CD1c-positive myeloid dendritic cell (primary cell): ENCODE data around the gene MSN.

Experiments used
- DNase-seq: peaks from one replicate; pipeline ENCODE4 v3.0.0-alpha.2; 2016; ENCODE audit errors: extremely low spot score

Gene MSN

GRCh38 chrX:65673857-65674203 is 6.4 kb downstream of the MSN start:
- DNase-seq = no peak

GRCh38 chrX:65674204-65674893 is 6.9 kb downstream of the MSN start:
- DNase-seq = peak; percentile 74

GRCh38 chrX:65677954-65678469 is 10.6 kb downstream of the MSN start:
- no peak for DNase-seq

- DNase-seq = peak; percentile 78
Measured at GRCh38 chrX:65679071-65679540, 11.7 kb downstream of the MSN start.

GRCh38 chrX:65681810-65682209 is 14.4 kb downstream of the MSN start:
- DNase-seq = no peak

- DNase-seq = no peak
Measured at GRCh38 chrX:65685112-65685511, 17.7 kb downstream of the MSN start.

GRCh38 chrX:65686236-65686635 is 18.8 kb downstream of the MSN start:
- DNase-seq = no peak

- no peak for DNase-seq
Measured at GRCh38 chrX:65687367-65687766, 19.9 kb downstream of the MSN start.

GRCh38 chrX:65688403-65688871 is 21.0 kb downstream of the MSN start:
- DNase-seq = peak; percentile 60

- DNase-seq = no peak
Measured at GRCh38 chrX:65689377-65689776, 21.9 kb downstream of the MSN start.

- DNase-seq = peak; percentile 37
Measured at GRCh38 chrX:65690057-65690855, 22.8 kb downstream of the MSN start.

GRCh38 chrX:65695849-65696449 is 28.5 kb downstream of the MSN start:
- DNase-seq = no peak

GRCh38 chrX:65696613-65697012 is 29.2 kb downstream of the MSN start:
- DNase-seq = no peak

GRCh38 chrX:65697211-65697641 is 29.8 kb downstream of the MSN start:
- DNase-seq = peak; percentile 45

GRCh38 chrX:65697915-65698796 is 30.7 kb downstream of the MSN start:
- peak; percentile 73 for DNase-seq

GRCh38 chrX:65702956-65703355 is 35.5 kb downstream of the MSN start:
- DNase-seq = no peak

- no peak for DNase-seq
Measured at GRCh38 chrX:65705439-65705838, 38.0 kb downstream of the MSN start.

GRCh38 chrX:65706041-65706828 is 38.8 kb downstream of the MSN start:
- no peak for DNase-seq

GRCh38 chrX:65707151-65707550 is 39.7 kb downstream of the MSN start:
- DNase-seq = no peak

GRCh38 chrX:65712005-65712806 is 44.8 kb downstream of the MSN start:
- no peak for DNase-seq
